Neuronal stem cell (in vitro differentiated cells): ENCODE results near the gene HAAO.

Experiments used
- DNase-seq: peaks from one replicate; pipeline ENCODE4 v3.0.0-alpha.2; 2013; ENCODE audit warnings: low spot score
- H2AFZ ChIP-seq: one replicate; pipeline ENCODE4 v1.6.1; 2013; ENCODE audit warnings: mild to moderate bottlenecking, low read length, inconsistent platforms
- H2AK5ac ChIP-seq: 2 replicates; pipeline ENCODE4 v1.6.1; 2013; ENCODE audit warnings: low read depth, mild to moderate bottlenecking, inconsistent platforms, low read length, moderate library complexity, mixed read lengths
- H2BK120ac ChIP-seq: 2 replicates; pipeline ENCODE4 v1.6.1; 2013; ENCODE audit warnings: low read depth, mild to moderate bottlenecking, inconsistent platforms, low read length, moderate library complexity, mixed read lengths
- H2BK12ac ChIP-seq: one replicate; pipeline ENCODE4 v1.6.1; 2013; ENCODE audit warnings: low read length, inconsistent platforms
- H2BK15ac ChIP-seq: 2 replicates; pipeline ENCODE4 v1.6.1; 2013; ENCODE audit warnings: mild to moderate bottlenecking, low read length, inconsistent platforms, mixed read lengths
- H2BK5ac ChIP-seq: one replicate; pipeline ENCODE4 v1.6.1; 2013; ENCODE audit warnings: inconsistent platforms, mild to moderate bottlenecking, low read length, moderate library complexity
- H3K14ac ChIP-seq: one replicate; pipeline ENCODE4 v1.6.1; 2013; ENCODE audit warnings: low read length, inconsistent platforms
- H3K18ac ChIP-seq: 2 replicates; pipeline ENCODE4 v1.6.1; 2013; ENCODE audit warnings: low read length, inconsistent platforms
- H3K23ac ChIP-seq: 2 replicates; pipeline ENCODE4 v1.6.1; 2013; ENCODE audit warnings: low read depth, mild to moderate bottlenecking, mixed read lengths, low read length, inconsistent platforms; ENCODE audit not compliant: poor library complexity
- H3K27ac ChIP-seq: replicated peaks from 3 replicates; pipeline ENCODE4 v1.5.1; 2013; ENCODE audit warnings: low read length, inconsistent platforms
- H3K27me3 ChIP-seq, 3 experiments: 2 replicates each; pipeline ENCODE4 v1.6.1; 2013; ENCODE audit warnings: low read length in 3 of 3, mild to moderate bottlenecking in 2 of 3, inconsistent platforms in 1 of 3, low read depth in 1 of 3, mixed read lengths in 1 of 3, moderate library complexity in 1 of 3; ENCODE audit not compliant: control insufficient read depth in 3 of 3, insufficient read depth in 3 of 3
- H3K36me3 ChIP-seq, 2 donors: replicated peaks in 1 of 2; 2 replicates each; pipeline ENCODE4 v1.6.1; 2013; ENCODE audit warnings: low read length in 2 of 2; ENCODE audit not compliant: control insufficient read depth in 2 of 2, insufficient read depth in 2 of 2
- H3K4ac ChIP-seq: 2 replicates; pipeline ENCODE4 v1.6.1; 2013; ENCODE audit warnings: inconsistent platforms, mild to moderate bottlenecking, low read length, moderate library complexity
- H3K4me1 ChIP-seq, 2 donors: 1 replicate in 1 of 2; 2 replicates in 1 of 2; pipeline ENCODE4 v1.6.1; 2013; ENCODE audit warnings: low read length in 2 of 2, low read depth in 1 of 2; ENCODE audit not compliant: control insufficient read depth in 2 of 2, insufficient read depth in 1 of 2
- H3K4me2 ChIP-seq: one replicate; pipeline ENCODE4 v1.6.1; 2013; ENCODE audit warnings: mild to moderate bottlenecking, low read length, inconsistent platforms; ENCODE audit not compliant: insufficient read depth, poor library complexity, severe bottlenecking
- H3K4me3 ChIP-seq, 2 donors: 2 replicates each; pipeline ENCODE4 v1.5.1; 2013; ENCODE audit warnings: low read length in 2 of 2, mild to moderate bottlenecking in 2 of 2, inconsistent platforms in 1 of 2, moderate library complexity in 1 of 2
- H3K79me1 ChIP-seq: one replicate; pipeline ENCODE4 v1.6.1; 2013; ENCODE audit warnings: low read depth, mild to moderate bottlenecking, inconsistent platforms, low read length, moderate library complexity
- H3K9ac ChIP-seq: one replicate; pipeline ENCODE4 v1.6.1; 2013; ENCODE audit warnings: mild to moderate bottlenecking, low read depth, low read length, inconsistent platforms; ENCODE audit not compliant: poor library complexity
- H3K9me3 ChIP-seq, 2 donors: replicated peaks in 1 of 2; 2 replicates each; pipeline versions ENCODE3 to v1.6.1; 2013; ENCODE audit warnings: low read length in 2 of 2, mild to moderate bottlenecking in 2 of 2, inconsistent platforms in 1 of 2, low read depth in 1 of 2, mixed read lengths in 1 of 2, moderate library complexity in 1 of 2; ENCODE audit not compliant: control insufficient read depth in 2 of 2, insufficient read depth in 1 of 2
- H4K8ac ChIP-seq: one replicate; pipeline ENCODE4 v1.6.1; 2013; ENCODE audit warnings: low read depth, mild to moderate bottlenecking, inconsistent platforms, low read length, moderate library complexity
- H4K91ac ChIP-seq: one replicate; pipeline ENCODE4 v1.6.1; 2013; ENCODE audit warnings: low read length, low read depth, mild to moderate bottlenecking, inconsistent platforms; ENCODE audit not compliant: poor library complexity
- WGBS, 2 donors: extraction: QIAGEN DNeasy Blood & Tissue Kit; methylation state at CpG; one replicate each; pipeline ENCODE4 v1.1.7; 2013; ENCODE audit warnings: missing lambda C conversion rate in 2 of 2, mixed read lengths in 1 of 2; ENCODE audit not compliant: insufficient read length in 2 of 2, insufficient replicate concordance in 1 of 2; ENCODE audit errors: extremely low coverage in 2 of 2; 5-methylcytosine and 5-hydroxymethylcytosine counted together

The HAAO gene

GRCh38 chr2:42838133-42838532, 45.8 kb upstream of the HAAO start:
- H3K9ac ChIP-seq, result no peak overlapping the region
- no peaks in the 10 kb centered on the region for H3K36me3 ChIP-seq
- DNase-seq, result no peak
- no CpG with 5 or more reads among the region's 5 CpGs for WGBS, 2 donors
- no peak overlapping the region for H2BK120ac ChIP-seq
- H3K23ac ChIP-seq, result no peak overlapping the region
- no peak overlapping the region for H2BK15ac ChIP-seq
- no peak overlapping the region for H2BK12ac ChIP-seq
- no peak overlapping the region for H3K4ac ChIP-seq
- no peak overlapping the region for H3K4me2 ChIP-seq
- H3K14ac ChIP-seq, result no peak overlapping the region
- H4K8ac ChIP-seq, result no peak overlapping the region
- H2BK5ac ChIP-seq, result no peak overlapping the region
- H3K9me3 ChIP-seq, result no peaks in the 10 kb centered on the region
- H3K79me1 ChIP-seq, result no peaks in the 10 kb centered on the region
- no peak overlapping the region for H4K91ac ChIP-seq
- no peak overlapping the region for H3K18ac ChIP-seq
- H2AK5ac ChIP-seq, result no peak overlapping the region
- H3K27ac ChIP-seq, result no peak overlapping the region
- no peak overlapping the region for H2AFZ ChIP-seq
- H3K4me1 ChIP-seq, result peaks cover 3% of the 10 kb centered on the region in 2 donors
- no peak overlapping the region for H3K4me3 ChIP-seq
- no peaks in the 10 kb centered on the region for H3K27me3 ChIP-seq

GRCh38 chr2:42835577-42836371, 43.4 kb upstream of the HAAO start:
- H2BK120ac ChIP-seq, result no peak overlapping the region
- H3K4me1 ChIP-seq, result peaks cover 2 to 3% of the 10 kb centered on the region in 2 donors
- H4K91ac ChIP-seq, result no peak overlapping the region
- H3K18ac ChIP-seq, result no peak overlapping the region
- no peak overlapping the region for H4K8ac ChIP-seq
- no peak overlapping the region for H3K4ac ChIP-seq
- no peak overlapping the region for H2BK12ac ChIP-seq
- no peak overlapping the region for H3K14ac ChIP-seq
- H3K9me3 ChIP-seq, result no peaks in the 10 kb centered on the region
- no peak overlapping the region for H3K23ac ChIP-seq
- WGBS, 2 donors, result no CpG with 5 or more reads among the region's 5 CpGs
- no peak overlapping the region for H3K4me3 ChIP-seq
- no peak overlapping the region for H2AK5ac ChIP-seq
- H3K36me3 ChIP-seq, result no peaks in the 10 kb centered on the region
- no peak overlapping the region for H2AFZ ChIP-seq
- no peaks in the 10 kb centered on the region for H3K27me3 ChIP-seq
- H3K79me1 ChIP-seq, result no peaks in the 10 kb centered on the region
- no peak overlapping the region for H3K4me2 ChIP-seq
- no peak overlapping the region for H2BK5ac ChIP-seq
- H2BK15ac ChIP-seq, result no peak overlapping the region
- no peak overlapping the region for H3K9ac ChIP-seq
- H3K27ac ChIP-seq, result no peak overlapping the region
- no peak for DNase-seq

- Histone ChIP-seq H3K14ac (no peak overlapping the region), H3K4ac (no peak overlapping the region), H2AK5ac (peak overlapping the region; percentile 36), H2BK15ac (no peak overlapping the region), H4K8ac (no peak overlapping the region), H2BK12ac (peak overlapping the region; percentile 25), H3K79me1 (no peaks in the 10 kb centered on the region), H3K4me1 (peaks cover 0 to 3% of the 10 kb centered on the region in 2 donors), H3K9ac (no peak overlapping the region), H2BK120ac (no peak overlapping the region), H3K27ac (no peak overlapping the region), H4K91ac (no peak overlapping the region), H3K27me3 (no peaks in the 10 kb centered on the region), H2AFZ (no peak overlapping the region), H3K18ac (peak overlapping the region; percentile 25), H3K23ac (peak overlapping the region; percentile 12), H3K4me3 (no peak overlapping the region), H3K9me3 (no peaks in the 10 kb centered on the region), H3K36me3 (no peaks in the 10 kb centered on the region), H3K4me2 (no peak overlapping the region), H2BK5ac (no peak overlapping the region)
- no CpG with 5 or more reads among the region's 7 CpGs for WGBS, 2 donors
- DNase-seq, result no peak
Observed at GRCh38 chr2:42834161-42834560, 41.8 kb upstream of the HAAO start.

GRCh38 chr2:42832289-42832634, 39.9 kb upstream of the HAAO start:
- H2BK15ac ChIP-seq, result no peak overlapping the region
- no peak overlapping the region for H3K18ac ChIP-seq
- no peaks in the 10 kb centered on the region for H3K9me3 ChIP-seq
- no peak for DNase-seq
- H3K9ac ChIP-seq, result no peak overlapping the region
- no peak overlapping the region for H2AK5ac ChIP-seq
- H4K8ac ChIP-seq, result no peak overlapping the region
- no peak overlapping the region for H3K4me2 ChIP-seq
- H2BK120ac ChIP-seq, result no peak overlapping the region
- H3K36me3 ChIP-seq, result no peaks in the 10 kb centered on the region
- H3K4me1 ChIP-seq, result peaks cover 3 to 7% of the 10 kb centered on the region in 2 donors
- H2BK12ac ChIP-seq, result no peak overlapping the region
- no peak overlapping the region for H3K4ac ChIP-seq
- H3K4me3 ChIP-seq, result no peak overlapping the region
- H3K27me3 ChIP-seq, result peaks cover 0 to 10% (median 0%) of the 10 kb centered on the region in 3 experiments
- no peak overlapping the region for H3K14ac ChIP-seq
- H4K91ac ChIP-seq, result no peak overlapping the region
- H3K23ac ChIP-seq, result no peak overlapping the region
- no CpG with 5 or more reads among the region's 6 CpGs for WGBS, 2 donors
- H3K79me1 ChIP-seq, result no peaks in the 10 kb centered on the region
- no peak overlapping the region for H2AFZ ChIP-seq
- H2BK5ac ChIP-seq, result no peak overlapping the region
- H3K27ac ChIP-seq, result no peak overlapping the region
